ENCODE results near the gene ZNF75A. TPM values are rescaled to one million over a fixed set of nuclear protein-coding genes. Genes with fewer than 3 reads are reported as not detected.

ZNF75A gene
- total RNA-seq, 2 experiments from 2014 or later: 34.2 to 35.5 TPM

DNA sequence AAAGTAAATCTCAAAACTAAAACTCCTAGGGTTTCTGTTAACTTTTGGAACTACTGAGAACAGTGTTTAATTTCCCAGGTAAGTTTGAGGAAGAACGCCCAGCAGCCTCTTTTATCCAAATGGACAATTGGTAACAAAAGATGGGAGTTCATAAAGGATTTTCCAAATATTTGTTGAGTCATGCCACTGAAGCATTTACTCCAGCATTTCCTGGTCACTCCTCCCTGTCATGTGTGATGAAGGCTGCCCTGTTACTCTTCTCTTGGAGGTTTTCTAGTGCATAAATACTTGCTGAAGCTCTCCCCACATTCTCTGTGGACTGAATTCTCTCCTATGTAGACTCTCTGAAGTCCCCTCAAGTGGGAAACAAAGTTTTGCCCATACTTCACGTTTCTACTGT lies 16.5 kb downstream of the ZNF75A start:
- peaks cover 55% of the 10 kb centered on the region for H3K9me3 Mint-ChIP-seq

DNA sequence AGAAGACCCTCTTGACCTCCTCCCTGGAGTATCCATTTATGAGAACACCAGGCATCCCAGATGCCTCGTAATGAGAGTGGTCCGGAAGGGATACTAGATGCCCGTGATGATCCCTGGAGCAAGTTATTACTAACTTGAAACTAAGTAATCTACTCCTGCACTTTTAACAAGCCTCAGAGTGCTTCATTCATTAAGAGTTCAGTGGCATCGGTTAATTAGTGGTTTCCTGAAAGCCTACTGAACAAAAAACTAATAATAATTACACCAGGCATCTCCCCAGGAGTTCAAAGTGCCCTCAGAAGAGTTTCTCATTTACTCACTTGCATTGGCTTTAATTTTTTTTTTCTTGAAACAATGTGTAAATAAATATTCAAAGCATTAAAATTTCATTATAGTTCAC lies 22.2 kb downstream of the ZNF75A start:
- H3K36me3 Mint-ChIP-seq: peaks cover 12% of the 10 kb centered on the region
- H3K4me1 Mint-ChIP-seq: no peaks in the 10 kb centered on the region
- peaks cover 19% of the 10 kb centered on the region for H3K9me3 Mint-ChIP-seq
- H3K27ac Mint-ChIP-seq: no peak overlapping the region
- H3K27me3 Mint-ChIP-seq: no peaks in the 10 kb centered on the region
- no peak for DNase-seq
- H3K4me3 Mint-ChIP-seq: no peak overlapping the region

More for the DNA sequence above, 16.5 kb downstream of the ZNF75A start:
- Mint-ChIP-seq H3K27me3 (no peaks in the 10 kb centered on the region), H3K27ac (no peak overlapping the region), H3K4me1 (no peaks in the 10 kb centered on the region), H3K36me3 (peaks cover 52% of the 10 kb centered on the region), H3K4me3 (no peak overlapping the region)
- DNase-seq: no peak

DNA sequence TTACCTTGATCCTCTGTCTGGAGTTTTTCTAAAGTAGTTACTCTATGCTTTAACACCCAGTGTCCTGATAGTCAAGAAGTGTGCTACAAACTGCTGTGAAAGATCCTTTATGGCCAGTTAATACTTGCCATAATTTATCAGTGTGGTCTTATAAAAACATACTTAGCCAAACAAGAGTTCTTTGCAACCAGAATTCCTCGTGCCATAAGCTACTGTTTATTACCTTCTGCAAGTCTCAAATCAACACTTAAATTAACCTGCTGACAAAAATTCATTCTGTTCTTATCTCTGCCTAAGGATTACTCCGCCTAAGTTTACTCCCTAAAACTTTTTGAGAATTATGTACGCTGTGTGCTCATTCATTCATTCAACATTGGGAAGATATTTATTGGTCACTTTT lies 22.8 kb downstream of the ZNF75A start:
- peaks cover 16% of the 10 kb centered on the region for H3K9me3 Mint-ChIP-seq
- H3K27me3 Mint-ChIP-seq: no peaks in the 10 kb centered on the region
- H3K27ac Mint-ChIP-seq: no peak overlapping the region
- no peak overlapping the region for H3K4me3 Mint-ChIP-seq
- peaks cover 10% of the 10 kb centered on the region for H3K36me3 Mint-ChIP-seq
- H3K4me1 Mint-ChIP-seq: no peaks in the 10 kb centered on the region
- DNase-seq: no peak

DNA sequence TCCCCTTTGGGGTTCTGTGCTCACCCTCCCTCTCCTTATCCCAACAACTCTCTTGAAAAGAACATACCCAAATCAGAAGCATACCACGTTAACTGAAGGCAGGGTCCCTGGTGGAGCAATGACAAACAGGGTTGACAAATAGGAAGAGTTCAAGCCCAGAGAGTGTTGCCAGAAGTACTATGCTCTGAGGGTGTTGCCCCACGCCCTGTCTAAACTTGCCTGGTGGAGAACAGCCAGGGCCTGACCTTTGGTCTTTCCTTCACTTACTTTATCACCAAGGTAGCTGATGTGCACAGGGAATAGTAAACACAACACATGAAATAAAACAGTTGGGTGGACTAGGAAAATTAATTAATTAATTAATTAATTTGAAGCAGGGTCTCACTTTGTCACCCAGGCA lies 23.3 kb downstream of the ZNF75A start:
- no peak overlapping the region for H3K27ac Mint-ChIP-seq
- H3K27me3 Mint-ChIP-seq: no peaks in the 10 kb centered on the region
- H3K4me3 Mint-ChIP-seq: no peak overlapping the region
- peaks cover 9% of the 10 kb centered on the region for H3K36me3 Mint-ChIP-seq
- no peaks in the 10 kb centered on the region for H3K4me1 Mint-ChIP-seq
- no peak for DNase-seq
- peaks cover 19% of the 10 kb centered on the region for H3K9me3 Mint-ChIP-seq

DNA sequence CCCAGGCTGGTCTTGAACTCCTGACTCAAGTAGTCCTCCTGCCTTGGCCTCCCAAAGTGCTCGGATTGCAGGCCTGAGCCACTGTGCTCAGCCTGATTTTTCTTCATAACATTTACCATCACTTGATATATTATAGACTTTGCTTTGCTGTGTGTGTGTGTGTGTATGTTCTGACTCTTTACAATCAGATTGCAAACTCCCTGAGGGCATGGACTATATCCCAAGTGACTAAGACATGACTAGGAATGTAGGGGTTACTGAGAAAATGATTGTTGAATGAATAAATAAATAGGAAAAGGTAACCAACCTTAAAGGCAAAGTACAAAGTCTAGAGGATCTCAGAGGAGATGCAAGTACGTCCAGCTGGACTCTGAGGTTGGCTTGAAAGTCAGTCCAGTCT lies 40.7 kb downstream of the ZNF75A start:
- H3K27me3 Mint-ChIP-seq: no peaks in the 10 kb centered on the region
- no peaks in the 10 kb centered on the region for H3K9me3 Mint-ChIP-seq
- peaks cover 6% of the 10 kb centered on the region for H3K4me1 Mint-ChIP-seq
- no peak for DNase-seq
- no peaks in the 10 kb centered on the region for H3K36me3 Mint-ChIP-seq
- no peak overlapping the region for H3K27ac Mint-ChIP-seq
- no peak overlapping the region for H3K4me3 Mint-ChIP-seq

DNA sequence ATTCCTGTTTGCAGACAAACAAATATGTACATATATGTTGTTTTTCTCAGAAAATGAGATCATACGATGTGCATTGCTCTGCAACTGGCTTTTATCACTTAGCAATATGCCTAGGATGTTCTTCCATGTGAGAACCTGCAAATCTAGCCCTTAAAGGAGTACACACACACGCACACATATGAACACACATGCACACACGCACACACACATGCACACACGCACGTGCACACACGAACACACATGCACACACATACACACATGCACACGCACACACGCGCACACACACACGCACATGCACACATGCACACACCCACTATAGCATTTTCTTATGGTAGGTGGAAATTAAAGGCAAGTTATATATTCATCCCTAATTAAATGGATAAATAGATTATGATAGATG lies 42.3 kb downstream of the ZNF75A start:
- Mint-ChIP-seq H3K27me3 (no peaks in the 10 kb centered on the region), H3K27ac (no peak overlapping the region), H3K4me1 (peaks cover 6% of the 10 kb centered on the region), H3K36me3 (no peaks in the 10 kb centered on the region), H3K9me3 (no peaks in the 10 kb centered on the region), H3K4me3 (no peak overlapping the region)
- no peak for DNase-seq

DNA sequence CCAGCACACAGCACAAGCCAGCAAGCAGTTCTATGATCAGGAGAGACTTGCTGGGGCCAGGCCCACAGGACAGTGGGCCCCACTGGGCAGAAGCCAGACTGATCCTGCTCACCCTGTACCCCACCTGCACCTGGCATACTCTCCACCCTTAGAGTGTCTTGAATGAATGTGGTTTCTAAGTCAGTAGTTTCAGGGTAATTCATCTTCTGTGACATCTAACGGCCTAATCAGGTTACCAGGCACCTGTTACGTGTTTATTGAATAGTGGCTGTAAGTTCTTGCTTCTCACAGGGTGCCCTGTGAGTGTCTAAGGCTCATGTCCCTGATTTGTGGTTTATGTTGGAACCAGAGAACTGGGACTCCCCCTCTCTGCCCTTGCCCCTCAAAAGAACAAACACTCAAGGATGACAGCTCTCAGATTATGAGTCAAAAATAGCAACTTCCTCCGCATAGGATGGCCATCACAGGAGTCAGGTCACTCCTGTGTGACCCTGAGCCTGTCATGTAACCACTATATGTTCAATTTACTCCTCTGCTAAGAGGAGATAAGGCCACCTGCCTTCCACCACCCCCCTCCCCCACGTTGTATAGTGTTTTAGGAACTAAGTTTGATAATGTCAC lies 43.4 kb downstream of the ZNF75A start:
- Mint-ChIP-seq H3K36me3 (no peaks in the 10 kb centered on the region), H3K4me1 (peaks cover 6% of the 10 kb centered on the region), H3K4me3 (no peak overlapping the region)

DNA sequence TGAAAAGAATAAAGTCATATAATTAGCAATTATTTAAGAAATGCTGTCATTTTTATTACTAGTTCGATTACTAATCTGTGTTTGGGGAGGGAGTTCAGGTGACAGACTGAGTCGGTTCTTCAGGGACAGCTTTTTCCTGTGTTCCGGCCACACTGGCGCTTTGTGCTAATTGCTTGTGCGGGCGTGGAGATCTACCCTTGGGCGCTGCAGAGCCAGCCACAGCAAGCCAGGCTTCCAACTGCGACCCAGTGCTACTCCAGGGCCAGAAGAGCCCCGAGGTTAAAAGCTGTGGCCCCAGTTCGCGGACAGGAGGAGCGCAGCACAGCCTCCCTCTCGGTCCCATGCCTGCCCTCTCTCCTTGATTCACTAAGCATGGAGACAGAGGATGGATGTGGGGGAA lies 43.9 kb downstream of the ZNF75A start:
- H3K4me1 Mint-ChIP-seq: peaks cover 6% of the 10 kb centered on the region
- H3K9me3 Mint-ChIP-seq: no peaks in the 10 kb centered on the region
- no peak for DNase-seq
- no peaks in the 10 kb centered on the region for H3K36me3 Mint-ChIP-seq
- no peak overlapping the region for H3K4me3 Mint-ChIP-seq
- H3K27ac Mint-ChIP-seq: no peak overlapping the region
- no peaks in the 10 kb centered on the region for H3K27me3 Mint-ChIP-seq

More for the DNA sequence above, 43.4 kb downstream of the ZNF75A start:
- Mint-ChIP-seq H3K27me3 (no peaks in the 10 kb centered on the region), H3K27ac (no peak overlapping the region), H3K9me3 (no peaks in the 10 kb centered on the region)
- DNase-seq: no peak

DNA sequence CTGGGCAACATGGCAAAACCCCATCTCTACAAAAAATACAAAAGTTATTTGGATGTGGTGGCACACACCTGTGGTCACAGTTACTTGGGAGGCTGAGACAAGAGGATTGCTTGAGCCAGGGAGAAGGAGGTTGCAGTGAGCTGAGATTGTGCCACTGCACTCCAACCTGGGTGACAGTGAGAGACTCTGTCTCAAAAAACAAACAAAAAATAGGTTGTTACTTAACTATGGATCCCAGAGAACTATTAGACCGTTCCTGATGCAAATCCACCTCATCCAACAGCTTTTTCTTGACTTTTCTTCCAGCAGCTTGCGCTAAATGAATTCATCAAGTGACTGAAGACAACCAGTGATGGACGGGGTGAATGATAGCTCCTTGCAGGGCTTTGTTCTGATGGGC lies 50.3 kb downstream of the ZNF75A start, which contains the start of gene OR2C1:
Gene OR2C1 (plus strand): TSS at position 301 of the 400 bp plus-strand sequence. CDS start 52 bp downstream, at position 353.
- Mint-ChIP-seq H3K4me1 (no peaks in the 10 kb centered on the region), H3K9me3 (peaks cover 5% of the 10 kb centered on the region), H3K27me3 (peaks cover under 1% of the 10 kb centered on the region), H3K36me3 (peaks cover 5% of the 10 kb centered on the region), H3K4me3 (no peak within 1 kb of the TSS), H3K27ac (no peak within 1 kb of the TSS)
- no peak for DNase-seq

DNA sequence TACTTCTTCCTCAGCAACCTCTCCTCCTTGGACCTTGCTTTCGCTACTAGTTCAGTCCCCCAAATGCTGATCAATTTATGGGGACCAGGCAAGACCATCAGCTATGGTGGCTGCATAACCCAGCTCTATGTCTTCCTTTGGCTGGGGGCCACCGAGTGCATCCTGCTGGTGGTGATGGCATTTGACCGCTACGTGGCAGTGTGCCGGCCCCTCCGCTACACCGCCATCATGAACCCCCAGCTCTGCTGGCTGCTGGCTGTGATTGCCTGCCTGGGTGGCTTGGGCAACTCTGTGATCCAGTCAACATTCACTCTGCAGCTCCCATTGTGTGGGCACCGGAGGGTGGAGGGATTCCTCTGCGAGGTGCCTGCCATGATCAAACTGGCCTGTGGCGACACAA lies 50.8 kb downstream of the ZNF75A start:
- Mint-ChIP-seq H3K27me3 (peaks cover 6% of the 10 kb centered on the region), H3K36me3 (peaks cover 5% of the 10 kb centered on the region), H3K27ac (no peak overlapping the region), H3K4me3 (no peak overlapping the region), H3K4me1 (no peaks in the 10 kb centered on the region), H3K9me3 (peaks cover 5% of the 10 kb centered on the region)
- no peak for DNase-seq

DNA sequence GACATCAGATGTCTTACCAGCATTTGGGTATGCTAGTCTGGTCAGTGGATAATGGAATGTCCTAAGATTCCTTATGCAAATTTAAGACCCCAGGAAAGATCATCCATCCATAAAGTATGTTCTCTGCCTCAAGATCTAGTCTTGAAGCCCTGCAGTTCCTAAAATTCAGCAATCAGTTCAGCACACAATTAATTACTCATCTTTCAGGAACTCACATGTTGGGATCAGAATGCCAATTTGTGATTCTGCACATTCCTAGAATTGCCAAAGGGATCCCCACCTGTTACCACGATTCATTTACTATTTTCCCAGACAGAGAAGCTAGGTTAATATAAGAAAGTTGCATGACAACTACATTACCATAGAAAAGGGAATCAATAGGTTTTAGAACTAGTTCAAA lies 53.6 kb downstream of the ZNF75A start:
- Mint-ChIP-seq H3K9me3 (peaks cover 9% of the 10 kb centered on the region), H3K4me3 (no peak overlapping the region), H3K4me1 (no peaks in the 10 kb centered on the region), H3K27me3 (peaks cover 10% of the 10 kb centered on the region), H3K27ac (no peak overlapping the region), H3K36me3 (peaks cover 6% of the 10 kb centered on the region)
- DNase-seq: no peak

DNA sequence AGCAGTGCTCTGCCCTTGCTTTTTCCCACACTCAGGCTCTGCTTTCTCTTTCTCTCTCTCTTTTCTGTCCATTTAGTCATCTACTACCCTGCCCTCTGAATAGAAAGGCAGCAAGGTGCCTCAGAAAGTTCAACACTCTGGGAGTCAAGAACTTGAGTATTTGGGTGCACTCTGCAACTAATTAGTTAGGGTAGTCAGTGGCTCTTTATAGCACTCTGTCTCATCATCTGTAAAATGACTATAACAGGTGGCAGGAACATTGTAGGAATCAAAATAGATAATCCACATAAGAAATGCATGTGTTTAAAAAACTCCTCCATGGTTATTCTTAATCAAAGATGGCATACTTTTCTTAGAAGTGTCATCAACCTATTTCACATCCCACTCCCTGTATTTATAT lies 57.6 kb downstream of the ZNF75A start:
- peaks cover 10% of the 10 kb centered on the region for H3K27me3 Mint-ChIP-seq
- DNase-seq: no peak
- H3K27ac Mint-ChIP-seq: no peak overlapping the region
- peaks cover 8% of the 10 kb centered on the region for H3K4me1 Mint-ChIP-seq
- H3K36me3 Mint-ChIP-seq: peaks cover 23% of the 10 kb centered on the region
- no peak overlapping the region for H3K4me3 Mint-ChIP-seq
- peaks cover 24% of the 10 kb centered on the region for H3K9me3 Mint-ChIP-seq

DNA sequence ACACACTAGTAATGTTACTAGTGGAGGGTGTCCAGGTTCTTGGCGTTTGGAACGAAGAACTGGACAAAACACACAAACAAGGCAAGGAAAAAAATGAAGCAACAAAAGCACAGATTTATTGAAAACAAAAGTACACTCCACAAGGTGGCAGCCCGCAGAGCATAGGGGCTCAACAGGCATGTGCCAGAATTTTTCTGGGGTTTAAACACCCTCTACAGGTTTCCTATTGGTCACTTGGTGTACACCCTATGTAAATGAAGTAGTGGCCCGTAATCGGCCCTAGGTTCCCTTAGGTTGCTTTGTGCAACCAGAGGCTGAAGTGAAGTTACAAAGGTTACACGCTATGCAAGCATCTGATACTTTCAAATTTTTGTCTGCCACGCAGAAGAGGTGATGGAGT lies 58.5 kb downstream of the ZNF75A start:
- peaks cover 8% of the 10 kb centered on the region for H3K4me1 Mint-ChIP-seq
- peaks cover 26% of the 10 kb centered on the region for H3K36me3 Mint-ChIP-seq
- H3K4me3 Mint-ChIP-seq: peak overlapping the region; percentile 20
- H3K27me3 Mint-ChIP-seq: peaks cover 10% of the 10 kb centered on the region
- H3K27ac Mint-ChIP-seq: peak overlapping the region; percentile 50
- no peak for DNase-seq
- H3K9me3 Mint-ChIP-seq: peaks cover 24% of the 10 kb centered on the region

DNA sequence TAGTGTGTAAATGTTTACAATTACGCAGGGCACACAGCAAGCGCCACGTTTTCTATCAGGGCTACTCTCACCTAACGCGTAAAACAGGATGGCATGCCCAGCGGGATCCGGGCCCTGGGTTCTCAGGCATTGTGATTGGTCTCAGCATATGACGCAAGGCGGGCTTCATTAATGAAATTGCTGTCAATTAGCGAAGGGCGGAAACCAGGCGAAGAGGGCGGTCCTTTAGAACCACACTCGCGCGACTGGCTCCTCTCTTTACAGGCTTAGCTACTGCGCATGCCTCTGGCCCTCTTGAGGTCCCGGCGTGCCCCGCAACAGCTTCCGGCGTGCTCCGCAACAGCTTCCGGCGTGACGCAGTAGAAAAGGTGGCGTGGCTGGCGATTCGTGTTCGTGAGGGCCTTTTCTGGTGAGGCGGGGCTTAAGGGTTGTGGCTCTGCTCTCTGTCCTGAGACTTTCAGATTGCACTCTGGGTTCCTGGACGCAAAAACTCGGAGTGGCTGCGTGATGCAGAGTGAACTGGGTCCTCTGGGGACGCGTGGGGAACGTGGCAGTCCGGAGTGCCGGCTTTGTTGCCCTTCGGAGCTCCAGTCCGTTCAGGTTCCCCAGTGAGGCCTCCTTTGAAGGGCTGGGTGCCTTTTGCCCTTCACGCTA lies 59.6 kb downstream of the ZNF75A start:
- DNase-seq: peak; percentile 92
- H3K4me3 Mint-ChIP-seq: peak overlapping the region; percentile 92
- peaks cover 8% of the 10 kb centered on the region for H3K4me1 Mint-ChIP-seq
- H3K27ac Mint-ChIP-seq: peak overlapping the region; percentile 94
- peaks cover 24% of the 10 kb centered on the region for H3K9me3 Mint-ChIP-seq
- H3K27me3 Mint-ChIP-seq: peaks cover 10% of the 10 kb centered on the region
- peaks cover 26% of the 10 kb centered on the region for H3K36me3 Mint-ChIP-seq
